Measurements from ENCODE around the gene TAC1.

Gene TAC1

GRCh38 chr7:97733276-97734161, 1.6 kb downstream of the TAC1 start:
- H3K27ac ChIP-seq, result no peak overlapping the region
- TF ChIP-seq, protein P1, sequence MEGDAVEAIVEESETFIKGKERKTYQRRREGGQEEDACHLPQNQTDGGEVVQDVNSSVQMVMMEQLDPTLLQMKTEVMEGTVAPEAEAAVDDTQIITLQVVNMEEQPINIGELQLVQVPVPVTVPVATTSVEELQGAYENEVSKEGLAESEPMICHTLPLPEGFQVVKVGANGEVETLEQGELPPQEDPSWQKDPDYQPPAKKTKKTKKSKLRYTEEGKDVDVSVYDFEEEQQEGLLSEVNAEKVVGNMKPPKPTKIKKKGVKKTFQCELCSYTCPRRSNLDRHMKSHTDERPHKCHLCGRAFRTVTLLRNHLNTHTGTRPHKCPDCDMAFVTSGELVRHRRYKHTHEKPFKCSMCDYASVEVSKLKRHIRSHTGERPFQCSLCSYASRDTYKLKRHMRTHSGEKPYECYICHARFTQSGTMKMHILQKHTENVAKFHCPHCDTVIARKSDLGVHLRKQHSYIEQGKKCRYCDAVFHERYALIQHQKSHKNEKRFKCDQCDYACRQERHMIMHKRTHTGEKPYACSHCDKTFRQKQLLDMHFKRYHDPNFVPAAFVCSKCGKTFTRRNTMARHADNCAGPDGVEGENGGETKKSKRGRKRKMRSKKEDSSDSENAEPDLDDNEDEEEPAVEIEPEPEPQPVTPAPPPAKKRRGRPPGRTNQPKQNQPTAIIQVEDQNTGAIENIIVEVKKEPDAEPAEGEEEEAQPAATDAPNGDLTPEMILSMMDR (conservative IDR thresholded peaks at IDR 0.05), result no peak
- no peak for TF ChIP-seq ZFX (IDR thresholded peaks at IDR 0.05)

- TF ChIP-seq ZFX (IDR thresholded peaks at IDR 0.05), result no peak
- TF ChIP-seq, protein P1 (conservative IDR thresholded peaks at IDR 0.05), result no peak
- no peak overlapping the region for H3K27ac ChIP-seq
Observed at GRCh38 chr7:97734255-97734654, 2.4 kb downstream of the TAC1 start.

DNA sequence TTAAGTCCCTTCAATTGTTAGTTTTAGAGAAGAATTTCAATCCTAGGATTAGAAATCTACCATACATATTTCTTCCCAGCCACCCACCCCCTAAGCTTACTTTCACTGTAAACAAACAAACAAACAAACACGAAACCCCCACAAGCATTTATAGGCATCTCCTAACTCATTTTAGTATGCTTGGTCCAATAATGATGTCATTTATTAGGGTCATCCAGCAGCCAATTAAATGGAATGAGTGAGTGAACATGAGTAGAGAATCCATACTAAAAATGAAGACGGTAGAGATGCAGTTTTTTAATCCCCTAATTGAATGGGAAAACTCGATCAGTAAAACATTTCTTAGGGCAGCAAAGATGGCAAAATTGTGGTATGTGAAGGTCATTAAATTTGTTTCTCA, 3.2 kb downstream of the TAC1 start:
- no peak overlapping the region for H3K27ac ChIP-seq
- TF ChIP-seq ZFX (IDR thresholded peaks at IDR 0.05), result no peak
- TF ChIP-seq, protein P1 (conservative IDR thresholded peaks at IDR 0.05), result no peak

GRCh38 chr7:97748482-97748881, 16.6 kb downstream of the TAC1 start:
- TF ChIP-seq, protein P1 (conservative IDR thresholded peaks at IDR 0.05), result no peak
- TF ChIP-seq ZFX (IDR thresholded peaks at IDR 0.05), result no peak
- H3K27ac ChIP-seq, result no peak overlapping the region

DNA sequence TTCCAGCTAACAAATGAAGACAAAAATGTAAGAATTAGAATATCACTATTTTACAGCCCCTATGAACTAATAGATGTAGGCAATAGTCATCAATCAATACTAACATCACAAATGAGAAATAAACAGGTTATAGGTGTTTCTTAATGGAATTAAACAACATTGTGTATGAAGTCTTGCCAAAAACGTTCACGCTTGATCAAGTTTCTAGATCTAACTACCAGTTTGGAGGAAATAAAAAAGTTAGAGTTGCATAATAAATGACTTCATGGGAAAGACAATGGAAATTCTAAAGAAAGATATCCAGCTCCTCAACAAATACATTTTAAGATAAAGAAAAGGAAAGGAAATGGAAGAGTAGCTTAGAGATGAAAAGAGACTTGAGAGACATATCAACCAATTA, 19.7 kb downstream of the TAC1 start:
- no peak for TF ChIP-seq ZFX (IDR thresholded peaks at IDR 0.05)
- TF ChIP-seq, protein P1 (conservative IDR thresholded peaks at IDR 0.05), result no peak
- H3K27ac ChIP-seq, result no peak overlapping the region

GRCh38 chr7:97752215-97752614, 20.3 kb downstream of the TAC1 start:
- H3K27ac ChIP-seq, result peak overlapping the region; percentile 63
- no peak for TF ChIP-seq ZFX (IDR thresholded peaks at IDR 0.05)
- TF ChIP-seq, protein P1 (conservative IDR thresholded peaks at IDR 0.05), result no peak

DNA sequence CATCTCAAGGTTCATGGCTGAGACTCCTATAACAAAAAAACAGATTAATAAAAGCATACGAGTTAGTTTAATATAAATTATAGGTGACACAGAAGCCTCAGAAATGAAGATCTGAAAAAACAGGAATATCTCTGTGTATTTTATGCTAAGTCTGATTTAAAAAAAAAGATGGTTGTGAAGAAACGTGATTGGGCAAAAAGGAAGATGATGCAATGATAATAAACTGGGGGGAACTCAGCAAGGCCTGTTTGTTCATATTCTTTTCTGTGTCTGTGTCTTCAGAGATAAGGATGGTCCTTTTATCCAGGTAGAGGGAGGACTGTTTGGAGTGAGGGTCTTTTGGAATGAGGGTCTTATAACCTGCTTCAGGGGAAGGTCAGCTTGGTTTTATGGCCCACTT, 25.9 kb downstream of the TAC1 start:
- TF ChIP-seq, protein P1 (conservative IDR thresholded peaks at IDR 0.05), result no peak
- TF ChIP-seq ZFX (IDR thresholded peaks at IDR 0.05), result no peak
- H3K27ac ChIP-seq, result no peak overlapping the region

Data from C4-2B (cell line).